DMS114 treated with DMSO at 0.1 percent for 48 hours (cell line): Measurements from ENCODE around the gene ANO9.

Experiments
- DNase-seq: peaks from one replicate; lab custom pipeline; 2025; ENCODE audit not compliant: unreplicated experiment; lab: John Stamatoyannopoulos, UW

The ANO9 gene

DNA sequence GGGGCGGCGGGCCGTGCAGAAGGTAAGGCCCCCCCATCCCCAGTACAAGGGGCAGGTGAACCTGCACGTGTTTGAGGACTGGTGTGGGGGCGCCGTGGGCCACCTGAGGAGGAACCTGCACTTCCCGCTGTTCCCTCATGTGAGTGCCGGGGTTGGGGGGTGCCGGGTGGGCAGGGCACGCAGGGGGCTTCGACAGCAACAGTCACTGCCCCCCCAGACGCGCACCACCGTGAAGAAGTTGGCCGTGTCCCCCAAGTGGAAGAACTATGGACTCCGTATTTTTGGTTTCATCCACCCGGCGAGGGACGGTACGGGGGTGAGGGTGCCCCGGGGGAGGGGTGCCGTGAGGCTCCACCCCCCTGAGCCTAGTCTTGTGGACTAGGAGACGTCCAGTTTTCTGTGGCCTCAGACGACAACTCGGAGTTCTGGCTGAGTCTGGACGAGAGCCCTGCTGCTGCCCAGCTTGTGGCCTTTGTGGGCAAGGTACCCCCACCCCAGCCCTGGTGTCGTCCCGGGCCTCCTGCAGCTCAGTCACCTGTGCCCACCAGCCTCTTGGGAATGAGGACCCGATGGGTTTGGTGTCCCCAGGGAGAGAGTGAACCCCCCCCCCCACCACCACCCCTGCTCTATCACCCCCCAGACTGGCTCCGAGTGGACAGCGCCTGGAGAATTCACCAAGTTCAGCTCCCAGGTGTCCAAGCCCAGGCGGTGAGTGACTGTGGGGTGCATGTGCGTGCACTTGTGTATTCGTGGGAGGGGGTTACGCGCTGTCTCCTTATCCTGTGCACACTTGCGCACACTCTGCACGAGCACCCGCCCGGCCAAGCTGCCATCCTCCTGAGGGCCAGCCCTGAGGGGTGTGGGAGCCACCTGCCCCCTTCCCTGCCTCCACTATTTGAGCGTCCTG lies 68.7 kb downstream of the ANO9 start:
- DNase-seq, result no peak

DNA sequence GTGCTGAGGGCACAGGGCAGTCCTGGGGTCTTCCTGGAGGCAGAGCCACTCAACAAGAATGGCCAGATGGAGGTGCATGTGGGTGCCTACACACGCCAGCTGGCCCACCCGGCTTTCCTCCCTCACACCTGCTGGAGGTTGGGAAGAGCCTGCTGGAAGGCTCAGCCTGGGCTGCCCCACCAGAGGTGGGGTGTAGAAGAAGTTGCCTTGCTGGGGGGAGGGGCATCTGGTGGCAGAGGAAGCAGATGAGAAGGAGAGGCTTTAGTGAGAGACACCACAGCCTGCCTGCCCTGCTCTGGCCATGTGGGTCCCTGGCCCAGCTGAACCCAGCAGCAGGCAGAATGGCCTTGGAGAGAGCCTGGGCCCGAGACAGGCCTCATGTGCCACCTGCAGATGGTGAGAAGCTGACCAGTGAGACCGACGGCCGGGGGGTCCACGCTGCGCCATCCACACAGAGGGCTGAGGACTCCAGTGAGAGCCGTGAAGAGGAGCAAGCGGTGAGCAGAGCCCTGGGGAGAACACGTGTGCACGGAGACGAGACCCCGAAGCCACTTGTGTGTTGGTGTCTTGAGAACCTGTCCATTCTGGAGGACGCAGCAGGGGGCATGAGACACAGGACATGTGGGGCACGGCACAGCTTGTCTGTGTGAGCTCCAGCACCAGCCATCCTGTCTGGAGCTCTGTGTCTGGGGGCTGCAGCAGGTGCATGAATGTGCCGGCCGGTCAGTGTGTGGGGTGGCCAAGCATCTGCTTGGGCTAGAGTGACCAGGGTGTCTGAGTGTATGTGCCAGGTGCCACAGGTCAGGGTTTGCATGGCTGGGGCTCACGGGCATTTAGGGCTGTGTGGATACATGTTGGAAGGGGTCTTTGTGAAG lies 69.9 kb downstream of the ANO9 start:
- no peak for DNase-seq

DNA sequence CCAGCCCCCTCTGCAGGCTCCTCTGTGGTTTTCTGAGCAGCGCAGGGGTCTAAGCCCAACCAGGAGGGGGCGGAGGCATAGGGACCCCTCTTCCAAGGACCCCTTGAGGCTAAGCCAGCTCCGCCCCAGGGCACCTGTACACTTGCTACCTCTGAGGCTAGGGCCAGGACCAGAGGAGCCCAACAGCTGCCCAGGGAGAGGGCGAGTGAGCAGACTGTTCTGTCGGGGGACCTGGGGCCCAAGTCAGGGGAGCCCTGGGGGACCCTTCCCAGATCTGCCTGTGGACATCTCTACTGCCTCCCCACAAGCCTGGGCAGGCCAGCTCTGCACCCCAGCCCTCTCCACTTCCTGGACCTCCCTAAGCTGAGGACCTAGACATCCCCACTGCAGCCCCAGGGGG lies 70.8 kb downstream of the ANO9 start:
- DNase-seq, result no peak

GRCh38 chr11:370070-370941 lies 71.5 kb downstream of the ANO9 start:
- DNase-seq, result no peak

DNA sequence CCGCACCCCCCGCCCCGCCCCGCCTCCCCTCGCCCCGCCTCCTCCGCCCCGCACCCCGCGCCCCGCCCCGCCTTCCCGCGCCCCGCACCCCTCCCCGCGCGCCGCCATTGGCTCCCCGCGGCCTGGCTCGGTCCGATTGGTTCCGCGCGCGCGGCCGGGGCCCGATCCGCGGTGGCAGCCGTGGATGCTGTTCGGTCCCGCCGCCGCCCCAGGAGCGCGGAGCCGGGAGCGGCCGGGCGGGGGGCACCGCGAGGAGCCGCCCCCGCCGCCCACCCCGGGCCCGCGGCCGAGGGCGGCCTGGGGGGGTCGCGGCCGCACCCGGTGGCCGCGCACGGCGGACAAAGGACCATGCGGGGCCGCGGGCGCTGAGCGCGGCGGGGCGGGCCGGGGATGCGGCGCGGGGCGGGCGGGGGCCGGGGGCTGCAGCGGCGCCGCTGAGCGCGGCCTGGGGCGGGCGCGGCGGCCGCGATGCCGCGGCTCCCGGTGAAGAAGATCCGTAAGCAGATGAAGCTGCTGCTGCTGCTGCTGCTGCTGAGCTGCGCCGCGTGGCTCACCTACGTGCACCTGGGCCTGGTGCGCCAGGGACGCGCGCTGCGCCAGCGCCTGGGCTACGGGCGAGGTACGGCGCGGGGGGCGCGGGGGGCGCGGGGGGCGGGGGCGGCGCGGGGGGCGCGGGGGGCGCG lies 72.3 kb downstream of the ANO9 start, which contains the start of gene B4GALNT4:
TSS of gene B4GALNT4 (plus strand) at position 164 of the 683 bp plus-strand sequence. CDS start at position 469, 305 bp downstream.
- no peak for DNase-seq

- no peak for DNase-seq
These were observed 73.1 kb downstream of the ANO9 start for GRCh38 chr11:368414-369335.

DNA sequence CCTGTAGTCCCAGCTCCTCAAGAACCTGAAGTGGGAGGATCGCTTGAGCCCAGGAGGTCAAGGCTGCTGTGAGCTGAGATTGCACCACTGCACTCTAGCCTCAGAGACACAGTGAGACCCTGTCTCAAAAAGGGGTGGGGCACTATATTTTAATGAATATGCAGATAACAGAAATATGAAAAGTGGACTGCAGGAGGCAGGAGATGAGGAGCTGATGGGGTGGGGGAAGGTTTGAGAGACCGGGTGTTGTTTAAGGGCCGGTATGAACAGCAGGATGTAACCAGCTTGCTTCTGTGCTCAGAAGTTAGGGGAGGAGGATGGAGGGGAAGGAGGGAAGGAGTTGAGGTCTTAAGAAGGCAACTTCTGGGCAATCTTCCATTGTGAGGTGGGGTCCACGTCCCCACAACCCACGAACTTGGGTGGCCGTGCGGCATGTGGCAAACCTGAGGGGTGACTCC lies 73.8 kb downstream of the ANO9 start:
- DNase-seq, result no peak
